HG03025 (cell line): ENCODE measurements around the gene TENT4A.

Experiments
- ATAC-seq: cut with Tn5 transposase; IDR thresholded peaks from one replicate; pipeline ENCODE4 v1.9.1; 2021; ENCODE audit warnings: mild to moderate bottlenecking, moderate library complexity; ENCODE audit not compliant: unreplicated experiment, low FRiP score

Gene TENT4A

GRCh38 chr5:6700074-6700684, 13.1 kb upstream of the TENT4A start:
- ATAC-seq = no peak

- ATAC-seq = no peak
Observed at GRCh38 chr5:6700685-6701355, 12.4 kb upstream of the TENT4A start.

GRCh38 chr5:6701491-6701890, 11.7 kb upstream of the TENT4A start:
- ATAC-seq = no peak

- no peak for ATAC-seq
Observed at GRCh38 chr5:6702633-6703032, 10.6 kb upstream of the TENT4A start.

- no peak for ATAC-seq
Observed at GRCh38 chr5:6703806-6704205, 9.4 kb upstream of the TENT4A start.

DNA sequence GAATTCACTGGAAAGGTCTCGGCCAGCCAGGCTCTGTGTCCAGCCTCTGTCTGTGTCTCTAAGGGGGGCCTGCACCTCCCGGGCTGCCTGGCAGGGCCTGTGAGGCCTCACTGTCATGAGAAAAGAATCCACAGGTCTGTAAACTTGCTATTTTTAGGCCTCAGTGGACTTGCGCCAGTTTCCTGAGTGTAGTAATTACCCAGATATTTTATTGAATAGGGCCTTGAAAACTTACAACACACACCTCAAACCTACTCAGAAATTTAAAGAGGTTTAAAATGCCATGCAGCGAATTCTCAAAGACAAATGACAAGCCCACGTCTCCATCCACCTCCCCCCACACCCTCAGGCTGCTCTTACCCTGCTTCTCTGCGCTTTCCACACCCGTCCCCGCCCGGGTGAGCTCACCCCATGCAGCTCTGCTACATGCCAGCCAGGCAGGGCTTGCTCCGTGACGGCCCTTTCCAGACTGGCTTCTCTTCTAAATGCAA, 8.8 kb upstream of the TENT4A start:
- no peak for ATAC-seq

DNA sequence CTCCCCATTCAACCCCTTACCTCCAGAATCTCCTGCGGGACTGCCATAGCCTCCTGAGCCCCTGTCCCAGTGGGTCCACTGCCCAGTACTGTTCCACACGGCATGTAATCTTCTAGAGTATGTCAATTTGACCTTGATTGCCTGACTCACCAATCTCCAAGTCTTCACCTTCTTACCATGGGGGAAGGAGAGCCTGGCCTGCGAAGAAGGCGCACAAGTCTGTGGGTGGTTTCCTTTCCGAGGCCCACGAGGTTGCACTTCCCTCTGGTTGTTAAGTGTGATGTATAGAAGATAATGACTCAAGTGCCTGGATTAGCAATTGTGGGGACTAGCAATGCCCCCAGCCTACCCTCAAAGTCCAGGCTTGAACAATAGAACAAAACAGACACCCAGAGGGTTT, 8.1 kb upstream of the TENT4A start:
- ATAC-seq = peak; percentile 85

DNA sequence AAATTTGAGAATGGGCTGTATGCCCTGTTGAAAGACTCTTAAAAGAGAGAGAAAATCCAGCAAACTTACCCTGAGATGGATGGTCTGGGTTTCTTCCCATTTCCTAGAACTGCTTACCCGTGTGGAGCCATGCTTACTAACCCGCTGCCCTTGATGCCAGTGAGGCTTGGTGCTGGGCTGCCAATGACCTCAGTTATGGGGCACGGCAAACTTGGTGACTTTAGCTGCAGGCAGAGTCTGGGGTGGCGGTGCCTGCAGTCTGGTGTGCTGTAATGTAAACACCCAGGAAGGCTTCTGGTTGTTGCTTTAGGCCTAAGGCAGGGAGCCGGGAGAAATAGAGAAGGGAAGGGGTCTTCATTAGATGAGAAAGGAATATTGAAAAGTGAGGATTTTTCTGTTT, 7.3 kb upstream of the TENT4A start:
- ATAC-seq = no peak

- no peak for ATAC-seq
Observed at GRCh38 chr5:6707852-6708251, 5.4 kb upstream of the TENT4A start.

DNA sequence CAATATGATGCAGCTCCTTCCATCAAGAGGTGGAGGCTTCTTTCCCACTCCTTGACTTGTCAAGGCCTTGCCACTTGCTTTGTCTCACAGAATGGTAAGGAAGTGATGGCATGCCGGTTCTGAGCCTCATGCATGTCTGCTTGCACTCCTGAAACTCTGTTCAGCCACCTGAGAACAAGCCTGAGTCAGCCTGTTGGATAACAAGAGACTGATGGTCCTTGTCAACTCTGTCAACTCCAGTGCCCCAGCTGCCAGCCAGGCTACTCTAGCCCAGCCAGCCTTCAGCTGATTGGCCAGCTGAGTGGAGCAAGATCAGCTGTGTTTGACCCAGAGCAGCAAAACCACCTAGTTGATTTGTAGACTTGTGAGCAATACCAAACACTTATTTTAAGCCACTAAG, 4.4 kb upstream of the TENT4A start:
- ATAC-seq = no peak

DNA sequence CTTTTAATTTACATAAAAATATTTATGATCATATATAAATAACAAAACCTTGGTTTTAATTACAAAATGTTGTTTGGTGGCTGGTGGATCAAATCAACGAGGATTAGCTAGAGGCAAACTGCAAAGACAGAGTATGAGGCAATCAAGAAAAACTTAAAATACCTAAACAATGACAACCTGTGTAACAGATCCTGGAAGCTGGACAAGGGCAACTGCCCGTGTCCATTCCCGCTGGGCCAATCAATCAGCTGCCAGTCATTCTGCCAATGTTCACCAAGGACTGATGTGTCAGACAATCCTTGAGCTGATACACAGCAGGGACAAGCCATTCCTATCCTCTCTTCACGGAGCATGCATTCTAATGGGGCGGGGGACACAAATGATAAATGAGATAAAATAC, 3.2 kb upstream of the TENT4A start:
- ATAC-seq = no peak

DNA sequence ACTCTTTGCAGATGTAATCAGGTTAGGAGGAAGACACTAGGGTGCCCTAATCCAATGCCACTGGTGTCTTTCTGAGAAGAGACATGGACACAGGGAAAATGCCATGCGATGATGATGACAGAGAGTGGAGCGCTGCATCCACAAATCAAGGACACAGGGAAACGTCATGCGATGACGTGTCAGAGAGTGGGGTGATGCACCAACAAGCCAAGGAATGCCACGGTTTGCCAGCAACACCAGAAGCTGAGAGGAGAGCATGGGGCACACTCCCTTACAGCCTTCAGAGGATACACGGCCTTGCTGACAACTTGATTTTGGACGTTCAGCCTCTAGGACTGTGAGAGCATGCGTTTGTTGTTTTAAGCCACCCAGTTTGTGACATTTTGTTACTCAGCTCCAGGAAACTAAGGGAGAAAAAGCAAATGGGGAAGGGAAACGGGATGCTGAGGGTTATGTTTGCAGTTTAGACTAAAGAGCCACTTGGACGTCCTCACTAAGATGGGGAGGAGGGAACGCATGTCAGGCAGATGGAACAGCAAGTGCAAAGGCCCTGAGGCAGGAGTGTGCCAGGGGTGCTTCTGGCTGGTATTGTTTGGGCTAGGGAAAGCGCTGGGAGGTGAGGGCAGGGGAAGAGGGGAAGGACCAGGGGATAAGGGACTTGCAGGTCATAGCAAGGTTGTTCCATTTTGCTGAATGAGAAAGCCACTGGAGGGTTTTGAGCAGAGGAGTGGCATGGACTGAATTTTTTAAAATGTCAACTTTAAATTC, 2.5 kb upstream of the TENT4A start:
- no peak for ATAC-seq

DNA sequence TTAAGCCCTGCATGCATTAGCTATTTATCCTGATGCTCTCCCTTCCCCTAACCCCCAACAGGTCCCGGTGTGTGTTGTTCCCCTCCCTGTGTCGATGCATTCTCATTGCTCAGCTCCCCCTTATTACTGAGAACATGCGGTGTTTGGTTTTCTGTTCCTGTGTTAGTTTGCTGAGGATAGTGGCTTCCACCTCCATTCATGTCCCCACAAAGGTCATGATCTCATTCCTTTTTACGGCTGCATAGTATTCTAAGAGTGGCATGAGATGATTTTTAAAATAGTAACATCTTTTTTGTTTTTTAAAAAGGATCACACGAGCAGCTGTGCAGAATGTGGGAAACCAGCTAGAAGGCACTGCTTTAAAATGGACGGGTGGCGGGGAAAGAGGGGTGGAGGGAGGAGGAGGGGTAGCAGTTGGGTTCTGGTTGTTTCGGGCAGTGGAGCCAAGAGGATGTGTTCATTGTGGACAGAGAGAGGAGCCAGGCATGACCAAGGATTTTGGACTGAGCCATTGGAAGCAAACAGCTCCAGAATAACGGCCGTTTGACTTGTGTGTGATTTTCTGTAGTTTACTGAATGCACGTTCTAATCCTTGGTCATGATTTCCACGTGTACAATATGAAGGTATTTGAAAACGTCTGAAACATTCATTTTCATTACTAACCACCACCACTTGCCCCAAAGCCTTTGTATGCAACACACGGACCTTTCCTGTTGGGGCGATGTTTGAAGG, 1.7 kb upstream of the TENT4A start:
- no peak for ATAC-seq

GRCh38 chr5:6712142-6712576, 1.1 kb upstream of the TENT4A start:
- ATAC-seq = peak; percentile 15

GRCh38 chr5:6712577-6713273, 507 bp upstream of the TENT4A start:
- ATAC-seq = peak; percentile 55

GRCh38 chr5:6714226-6715041, 1.2 kb downstream of the TENT4A start:
- ATAC-seq = no peak

GRCh38 chr5:6715271-6715670, 2.0 kb downstream of the TENT4A start:
- no peak for ATAC-seq

- no peak for ATAC-seq
Observed at GRCh38 chr5:6715758-6716628, 2.8 kb downstream of the TENT4A start.
